ENCODE measurements around the gene KIAA1191.
A peak's percentile ranks its signal among the peaks of the same experiment; 100 is the strongest.
"Not testable (repeated sequence)": the region's sequence is repeated elsewhere in the genome, so short reads cannot be mapped to it uniquely, and the experiment has no call there.

KIAA1191 gene

GRCh38 chr5:176361437-176362232 lies at the start of gene KIAA1191:
KIAA1191 (minus strand) TSS chr5:176361764; CDS start chr5:176359508, 2,256 bp downstream.
- DNase-seq (ENCODE audit: low read depth, low spot score), result peak; percentile 87

- DNase-seq (ENCODE audit: low read depth, low spot score), result no peak
Observed at GRCh38 chr5:176410486-176411180, 49.1 kb upstream of the KIAA1191 start.

GRCh38 chr5:176409765-176410164 lies 48.2 kb upstream of the KIAA1191 start:
- no peak for DNase-seq (ENCODE audit: low read depth, low spot score)

- DNase-seq (ENCODE audit: low read depth, low spot score), result no peak
Observed at GRCh38 chr5:176408590-176408989, 47.0 kb upstream of the KIAA1191 start.

GRCh38 chr5:176408252-176408573 lies 46.6 kb upstream of the KIAA1191 start:
- DNase-seq (ENCODE audit: low read depth, low spot score), result not testable (repeated sequence)

- no peak for DNase-seq (ENCODE audit: low read depth, low spot score)
Observed at GRCh38 chr5:176407456-176408251, 46.1 kb upstream of the KIAA1191 start.

GRCh38 chr5:176406436-176407052 lies 45.0 kb upstream of the KIAA1191 start:
- DNase-seq (ENCODE audit: low read depth, low spot score), result no peak

GRCh38 chr5:176405656-176406435 lies 44.3 kb upstream of the KIAA1191 start:
- no peak for DNase-seq (ENCODE audit: low read depth, low spot score)

GRCh38 chr5:176401281-176402205 lies 40.0 kb upstream of the KIAA1191 start:
- DNase-seq (ENCODE audit: low read depth, low spot score), result no peak

- DNase-seq (ENCODE audit: low read depth, low spot score), result no peak
Observed at GRCh38 chr5:176400382-176401156, 39.0 kb upstream of the KIAA1191 start.

- no peak for DNase-seq (ENCODE audit: low read depth, low spot score)
Observed at GRCh38 chr5:176397736-176398420, 36.3 kb upstream of the KIAA1191 start.

- no peak for DNase-seq (ENCODE audit: low read depth, low spot score)
Observed at GRCh38 chr5:176396330-176396729, 34.8 kb upstream of the KIAA1191 start.

- DNase-seq (ENCODE audit: low read depth, low spot score), result no peak
Observed at GRCh38 chr5:176394881-176395675, 33.5 kb upstream of the KIAA1191 start.

GRCh38 chr5:176394096-176394495 lies 32.5 kb upstream of the KIAA1191 start:
- DNase-seq (ENCODE audit: low read depth, low spot score), result no peak

GRCh38 chr5:176392526-176392925 lies 31.0 kb upstream of the KIAA1191 start:
- no peak for DNase-seq (ENCODE audit: low read depth, low spot score)

GRCh38 chr5:176391999-176392398 lies 30.4 kb upstream of the KIAA1191 start:
- no peak for DNase-seq (ENCODE audit: low read depth, low spot score)

- DNase-seq (ENCODE audit: low read depth, low spot score), result no peak
Observed at GRCh38 chr5:176391479-176391878, 29.9 kb upstream of the KIAA1191 start.
